ENCODE data around the gene MRPL54. TPM values are rescaled to one million over a fixed set of nuclear protein-coding genes. Genes with fewer than 3 reads are reported as not detected.

The MRPL54 gene
- total RNA-seq, 4 donors from 2014 or later, result 31.8 to 90.1 (median 76.3) TPM

DNA sequence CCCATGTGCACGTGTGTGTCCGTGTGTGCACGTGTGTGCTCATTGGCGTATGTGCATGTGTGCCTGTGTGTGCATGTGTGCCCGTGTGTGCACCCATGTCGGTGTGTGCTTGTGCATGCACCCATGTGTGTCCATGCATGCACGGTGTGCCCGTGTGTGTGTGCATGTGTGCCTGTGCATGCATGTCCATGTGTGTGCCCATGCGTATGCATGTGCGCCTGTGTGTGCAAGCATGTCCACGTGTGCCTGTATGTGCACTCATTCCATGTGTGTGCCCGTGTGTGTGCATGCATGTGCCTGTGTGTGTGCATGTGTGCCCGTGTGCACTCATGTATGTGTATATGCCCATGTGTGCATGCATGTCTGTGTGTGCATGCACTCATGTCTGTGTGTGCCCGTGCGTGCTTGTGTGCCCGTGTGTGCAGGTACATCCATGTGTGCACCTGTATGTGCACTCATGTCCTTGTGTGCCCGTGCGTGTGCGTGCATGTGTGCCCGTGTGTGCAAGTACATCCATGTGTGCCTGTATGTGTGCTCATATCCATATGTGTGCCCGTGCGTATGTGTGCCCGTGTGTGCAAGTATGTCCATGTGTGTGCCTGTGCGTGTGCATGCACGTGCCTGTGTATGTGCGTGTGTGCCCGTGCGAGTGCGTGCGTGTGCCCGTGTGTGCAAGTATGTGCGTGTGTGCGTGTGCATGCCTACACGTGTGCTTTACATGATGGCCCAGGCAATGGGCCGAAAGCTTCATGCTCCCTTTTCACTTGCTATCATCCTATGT is 45.3 kb downstream of the MRPL54 start:
- Histone ChIP-seq H3K9me3 (no peaks in the 10 kb centered on the region), H3K36me3 (no peaks in the 10 kb centered on the region), H3K4me1 (no peaks in the 10 kb centered on the region), H3K27ac (no peak overlapping the region), H3K27me3 (peaks cover 46% of the 10 kb centered on the region), H3K4me3 (no peak overlapping the region)
- TF ChIP-seq EP300 (IDR thresholded peaks at IDR 0.05), result no peak
- TF ChIP-seq, protein P1, sequence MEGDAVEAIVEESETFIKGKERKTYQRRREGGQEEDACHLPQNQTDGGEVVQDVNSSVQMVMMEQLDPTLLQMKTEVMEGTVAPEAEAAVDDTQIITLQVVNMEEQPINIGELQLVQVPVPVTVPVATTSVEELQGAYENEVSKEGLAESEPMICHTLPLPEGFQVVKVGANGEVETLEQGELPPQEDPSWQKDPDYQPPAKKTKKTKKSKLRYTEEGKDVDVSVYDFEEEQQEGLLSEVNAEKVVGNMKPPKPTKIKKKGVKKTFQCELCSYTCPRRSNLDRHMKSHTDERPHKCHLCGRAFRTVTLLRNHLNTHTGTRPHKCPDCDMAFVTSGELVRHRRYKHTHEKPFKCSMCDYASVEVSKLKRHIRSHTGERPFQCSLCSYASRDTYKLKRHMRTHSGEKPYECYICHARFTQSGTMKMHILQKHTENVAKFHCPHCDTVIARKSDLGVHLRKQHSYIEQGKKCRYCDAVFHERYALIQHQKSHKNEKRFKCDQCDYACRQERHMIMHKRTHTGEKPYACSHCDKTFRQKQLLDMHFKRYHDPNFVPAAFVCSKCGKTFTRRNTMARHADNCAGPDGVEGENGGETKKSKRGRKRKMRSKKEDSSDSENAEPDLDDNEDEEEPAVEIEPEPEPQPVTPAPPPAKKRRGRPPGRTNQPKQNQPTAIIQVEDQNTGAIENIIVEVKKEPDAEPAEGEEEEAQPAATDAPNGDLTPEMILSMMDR (IDR thresholded peaks at IDR 0.05), result no peak
- no peak for TF ChIP-seq POLR2A (IDR thresholded peaks at IDR 0.05)
- no peak for ATAC-seq
- WGBS, 2 donors (ENCODE audit: low coverage in 1 of 2), result 98% methylated on average over 9 of the region's 35 CpGs; no CpG with 5 or more reads in 1 of the 2 donors

DNA sequence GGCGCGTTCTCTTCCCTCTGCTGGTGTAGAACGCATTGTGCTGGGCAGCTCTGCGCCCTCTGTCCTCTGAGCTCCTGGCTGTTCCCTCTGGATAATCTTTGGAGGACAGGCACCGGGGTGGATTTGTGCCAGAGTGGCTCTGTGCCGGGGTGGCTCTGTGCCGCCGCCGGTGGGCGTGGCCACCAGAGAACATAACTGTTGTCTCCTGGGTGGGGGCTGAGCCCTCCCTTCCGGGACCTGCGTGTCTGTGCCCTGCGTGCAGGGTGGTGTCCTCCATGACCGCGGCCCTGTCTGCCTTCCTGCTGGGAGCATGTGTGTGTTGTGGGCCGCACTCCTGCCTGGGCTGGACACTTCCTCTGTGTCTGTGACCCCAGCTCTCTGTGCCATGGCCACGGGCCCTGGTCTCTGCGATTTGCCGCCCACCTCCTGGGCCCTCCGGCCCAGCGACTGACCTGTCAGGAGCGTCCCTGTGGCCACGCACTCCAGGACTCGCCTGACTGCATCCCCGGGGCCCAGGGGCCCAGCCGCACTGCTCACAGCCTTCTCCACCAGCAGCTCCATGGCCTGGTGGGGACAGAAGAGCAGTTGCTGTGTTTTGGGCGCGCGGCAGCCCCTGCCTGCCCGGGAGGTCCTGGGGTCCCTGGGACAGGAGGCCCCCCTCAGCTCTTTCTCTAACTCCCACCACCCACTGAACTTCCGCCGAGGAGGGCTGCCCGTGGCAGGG is 46.1 kb downstream of the MRPL54 start:
- no peaks in the 10 kb centered on the region for H3K36me3 ChIP-seq
- no peaks in the 10 kb centered on the region for H3K4me1 ChIP-seq
- H3K9me3 ChIP-seq, result no peaks in the 10 kb centered on the region
- H3K27me3 ChIP-seq, result peaks cover 41% of the 10 kb centered on the region
- H3K27ac ChIP-seq, result no peak overlapping the region
- no peak overlapping the region for H3K4me3 ChIP-seq
- 80 to 90% methylated on average over 1 to 3 of the region's 33 CpGs for WGBS, 2 donors (ENCODE audit: low coverage in 1 of 2)
- no peak for TF ChIP-seq EP300 (IDR thresholded peaks at IDR 0.05)
- TF ChIP-seq, protein P1 (IDR thresholded peaks at IDR 0.05), result no peak
- TF ChIP-seq POLR2A (IDR thresholded peaks at IDR 0.05), result no peak
- TF ChIP-seq POLR2AphosphoS5 (IDR thresholded peaks at IDR 0.05), result no peak
- ATAC-seq, result peak; percentile 33

DNA sequence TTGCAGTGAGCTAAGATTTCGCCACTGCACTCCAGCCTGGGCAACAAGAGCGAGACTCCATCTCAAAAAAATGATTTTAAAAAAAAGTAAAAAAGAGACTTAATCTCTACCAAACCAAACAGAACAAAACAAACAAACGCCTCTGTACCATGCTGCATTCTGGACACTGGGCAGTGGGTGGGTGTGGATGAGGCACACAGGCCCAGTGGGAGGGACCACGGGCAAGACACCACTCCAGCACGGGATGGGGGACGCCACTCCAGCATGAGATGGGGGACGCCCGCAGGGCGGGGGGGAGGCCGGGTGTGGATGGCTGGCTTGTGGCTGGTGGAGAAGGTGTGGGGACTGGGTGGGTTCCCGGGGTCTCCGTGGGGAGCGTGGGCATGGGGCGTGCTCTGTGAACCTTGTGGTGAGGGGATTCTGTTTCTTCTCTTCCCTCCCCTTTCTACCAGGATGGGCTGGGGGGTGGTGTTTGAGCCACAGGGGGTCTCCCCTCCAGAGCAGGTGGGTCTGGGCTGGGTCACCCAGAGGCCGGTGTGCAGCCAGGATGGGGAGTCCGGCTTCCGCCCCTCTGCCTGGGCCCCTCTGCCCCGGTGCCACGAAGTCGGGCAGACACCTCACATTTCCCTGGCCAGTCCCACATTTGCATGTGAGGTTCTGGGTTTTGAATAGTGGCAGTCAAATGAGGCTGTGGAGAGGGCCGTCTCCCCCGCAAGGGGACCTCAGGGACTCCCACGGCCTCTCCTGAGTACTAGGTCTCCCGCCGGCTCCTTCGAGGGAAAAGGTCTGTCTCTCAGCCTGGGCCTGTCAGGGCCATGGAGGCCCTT is 47.6 kb downstream of the MRPL54 start:
- Histone ChIP-seq H3K27ac (no peak overlapping the region), H3K36me3 (no peaks in the 10 kb centered on the region), H3K4me3 (no peak overlapping the region), H3K9me3 (no peaks in the 10 kb centered on the region), H3K27me3 (peaks cover 30% of the 10 kb centered on the region), H3K4me1 (no peaks in the 10 kb centered on the region)
- 87 to 90% methylated on average over 5 of the region's 26 CpGs for WGBS, 2 donors (ENCODE audit: low coverage in 1 of 2)
- no peak for ATAC-seq
- TF ChIP-seq POLR2A (IDR thresholded peaks at IDR 0.05) (no peak), POLR2AphosphoS5 (IDR thresholded peaks at IDR 0.05) (no peak), EP300 (IDR thresholded peaks at IDR 0.05) (no peak)
- TF ChIP-seq, protein P1 (IDR thresholded peaks at IDR 0.05), result no peak

DNA sequence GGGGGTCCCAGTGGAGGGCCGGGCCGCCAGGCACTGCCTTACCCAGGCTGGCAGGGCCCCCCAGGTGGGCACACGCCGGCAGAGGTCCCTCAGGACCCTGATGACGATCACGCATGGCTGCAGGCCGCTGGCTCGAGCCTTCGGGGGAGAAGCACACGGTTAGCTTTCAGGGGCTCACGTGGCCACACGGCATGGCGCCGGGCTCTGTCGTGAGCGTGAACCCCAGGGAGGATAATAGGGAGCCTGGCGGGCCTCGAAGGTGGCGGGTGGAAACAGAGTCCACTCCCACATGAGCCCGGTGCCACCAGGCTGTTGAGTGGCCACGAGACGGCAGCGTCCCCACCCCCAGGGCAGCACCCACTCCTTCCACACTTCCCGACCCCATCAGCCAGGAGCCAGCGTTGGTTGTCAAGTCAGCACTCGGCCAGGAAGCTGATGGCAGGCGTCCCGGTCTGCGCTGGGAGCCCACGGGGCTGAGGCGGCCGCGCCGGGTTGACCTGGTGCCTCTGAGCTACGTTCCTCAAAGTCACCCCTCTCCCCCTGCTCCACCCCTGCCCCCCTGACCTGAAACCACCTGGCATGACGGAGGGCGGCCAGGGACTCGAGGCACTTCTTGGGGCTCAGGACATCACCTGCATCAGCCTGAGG is 48.4 kb downstream of the MRPL54 start:
- Histone ChIP-seq H3K27me3 (peaks cover 30% of the 10 kb centered on the region), H3K9me3 (no peaks in the 10 kb centered on the region), H3K36me3 (no peaks in the 10 kb centered on the region), H3K27ac (no peak overlapping the region), H3K4me1 (no peaks in the 10 kb centered on the region), H3K4me3 (no peak overlapping the region)
- no CpG with 5 or more reads among the region's 38 CpGs for WGBS, 2 donors (ENCODE audit: low coverage in 1 of 2)
- TF ChIP-seq EP300 (IDR thresholded peaks at IDR 0.05), result no peak
- TF ChIP-seq, protein P1 (IDR thresholded peaks at IDR 0.05), result no peak
- TF ChIP-seq POLR2A (IDR thresholded peaks at IDR 0.05), result no peak
- ATAC-seq, result no peak

Measured in gastroesophageal sphincter (tissue), 4 donors.